Left forelimb (tissue), 1 donor: ENCODE data around the gene ADGRE2.
"Not testable (repeated sequence)": the region's sequence is repeated elsewhere in the genome, so short reads cannot be mapped to it uniquely, and the experiment has no call there.

Experiments used
- DNase-seq: peaks from one replicate; pipeline ENCODE4 v3.0.0-alpha.2; 2018; ENCODE audit warnings: low spot score

Gene ADGRE2

DNA sequence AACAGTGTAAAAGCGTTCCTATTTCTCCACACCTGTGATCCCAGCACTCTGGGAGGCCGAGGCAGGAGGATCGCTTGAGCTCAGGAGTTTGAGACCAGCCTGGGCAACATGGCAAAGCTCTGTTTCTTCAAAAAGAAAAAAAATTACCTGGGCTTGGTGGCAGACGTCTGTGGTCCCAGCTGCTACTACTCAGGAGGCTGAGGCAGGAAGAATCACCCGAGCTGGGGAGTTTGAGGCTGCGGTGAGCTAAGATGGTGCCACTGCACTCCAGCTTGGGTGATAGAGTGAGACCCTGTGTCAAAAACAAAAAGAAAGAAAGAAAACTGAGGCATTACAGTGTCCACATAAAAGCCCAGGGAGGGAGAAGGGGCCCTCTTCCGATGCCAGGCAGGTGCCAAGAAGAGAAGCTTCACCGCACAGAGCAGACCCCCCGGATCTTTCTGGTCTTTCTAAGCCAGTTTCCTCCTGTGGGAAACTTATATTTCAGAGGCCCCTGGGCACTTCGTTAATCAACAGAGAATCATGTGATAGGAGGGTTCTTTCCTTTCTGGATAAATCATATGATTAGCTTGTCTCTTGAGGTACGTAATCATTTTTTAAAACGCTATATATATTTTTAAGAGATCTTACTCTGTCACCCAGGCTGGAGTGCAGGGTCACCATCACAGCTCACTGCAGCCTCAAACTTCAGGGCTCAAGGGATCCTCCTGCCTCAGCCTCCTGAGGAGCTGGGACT lies at the start of gene ADGRE2:
ADGRE2 (minus strand) TSS at position 451 of the 736 bp plus-strand sequence. CDS start 1,804 bp downstream, outside the sequence.
- not testable (repeated sequence) for DNase-seq

DNA sequence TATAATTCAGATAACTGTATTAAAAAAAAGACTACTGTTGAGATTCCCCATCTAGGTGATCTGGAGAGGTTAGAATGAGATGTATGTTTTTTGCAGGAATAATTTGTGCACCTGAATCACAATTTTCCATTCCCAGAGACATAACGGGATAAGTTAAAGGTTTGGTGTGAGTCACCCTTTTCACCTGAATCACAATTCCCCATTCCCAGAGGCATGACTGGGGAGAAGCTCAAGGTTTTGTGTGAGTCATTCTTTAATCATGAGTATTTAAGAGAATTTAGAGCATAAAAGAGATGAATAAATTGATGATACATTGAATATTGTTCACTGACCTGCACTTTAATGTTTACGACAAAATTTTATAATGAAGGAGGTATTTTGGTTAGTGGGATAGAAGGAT lies 47.6 kb upstream of the ADGRE2 start:
- DNase-seq = no peak

DNA sequence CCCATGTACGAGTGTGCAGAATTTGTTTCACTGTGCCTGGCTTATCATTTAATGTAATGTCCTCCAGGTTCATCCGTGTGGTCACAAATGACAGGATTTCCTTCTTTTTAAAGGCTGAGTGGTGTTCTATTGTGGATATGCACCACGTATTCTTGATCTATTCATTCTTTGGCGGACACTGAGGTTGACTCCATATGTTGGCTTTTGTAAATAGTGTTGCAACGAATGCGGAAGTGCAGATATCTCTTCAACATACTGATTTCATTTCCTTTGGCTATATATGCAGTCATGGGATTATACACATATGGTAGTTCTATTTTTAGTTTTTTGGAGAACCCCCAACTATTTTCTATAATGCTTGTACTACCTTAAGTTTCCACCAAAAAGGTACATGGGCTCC lies 43.6 kb upstream of the ADGRE2 start:
- DNase-seq = no peak

DNA sequence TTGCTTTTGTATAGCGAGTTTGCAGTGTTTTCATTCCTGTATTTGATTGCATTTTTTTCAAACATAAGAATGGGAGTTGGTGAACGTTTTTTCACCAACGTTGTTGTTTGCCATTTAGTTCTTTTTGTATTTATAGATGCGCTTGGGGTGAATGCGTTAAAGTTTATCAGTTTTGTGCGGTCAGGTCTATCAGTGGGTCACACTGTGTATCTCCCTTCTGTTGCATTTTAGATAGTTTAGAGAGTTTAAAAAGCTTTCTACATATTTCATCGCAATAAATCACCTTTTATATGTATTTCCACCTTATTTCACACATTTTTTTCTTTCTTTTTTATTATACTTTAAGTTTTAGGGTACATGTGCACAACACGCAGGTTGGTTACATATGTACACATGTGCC lies 40.2 kb upstream of the ADGRE2 start:
- DNase-seq = no peak

DNA sequence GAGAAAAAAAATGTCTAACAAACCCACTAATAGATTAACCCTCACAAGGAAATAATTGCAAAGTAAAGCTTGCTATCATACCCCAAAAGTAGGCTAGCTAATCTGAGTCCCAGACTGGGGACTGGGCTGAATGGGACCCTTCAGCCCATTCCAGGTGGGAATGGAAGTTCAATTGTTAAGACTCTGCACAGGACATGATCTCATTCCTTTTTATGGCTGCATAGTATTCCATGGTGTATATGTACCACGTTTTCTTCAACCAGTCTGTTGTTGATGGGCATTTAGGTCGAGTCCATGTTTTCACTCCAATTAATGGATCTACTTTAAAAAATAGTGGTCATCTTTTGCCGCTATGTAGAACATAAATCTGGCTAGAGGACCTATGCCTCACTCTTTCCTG lies 38.7 kb upstream of the ADGRE2 start:
- no peak for DNase-seq

DNA sequence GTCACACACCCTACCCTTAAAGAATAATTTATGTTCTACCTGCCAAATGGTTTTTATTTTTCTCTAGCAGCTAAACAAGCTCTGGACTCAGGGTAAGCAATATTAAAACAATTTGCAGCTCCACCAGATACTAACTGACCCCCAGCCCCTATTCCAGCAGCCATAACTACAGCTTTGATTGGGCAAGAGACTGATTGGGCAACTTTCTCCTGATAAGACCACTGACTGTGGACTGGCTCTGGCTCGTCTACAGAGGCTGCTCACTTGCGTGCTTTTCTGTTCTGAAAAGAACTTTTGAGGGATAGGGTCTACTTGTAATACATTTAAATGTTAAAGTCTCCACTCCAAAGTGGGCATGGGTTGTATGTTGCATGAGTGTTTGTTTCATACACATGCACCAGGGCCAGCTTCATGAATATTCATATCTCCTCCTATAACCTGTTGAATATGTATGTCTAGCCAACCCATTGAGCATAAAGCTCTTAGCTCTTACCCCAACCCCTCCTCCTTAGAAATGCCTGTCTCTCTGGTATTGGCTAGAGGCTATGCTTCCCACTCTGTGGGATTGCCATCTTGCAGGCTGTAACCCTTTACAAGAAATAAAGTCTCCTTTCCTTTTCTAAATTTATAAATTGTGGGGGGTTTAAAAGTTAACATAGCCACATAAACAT lies 36.8 kb upstream of the ADGRE2 start:
- DNase-seq = no peak

DNA sequence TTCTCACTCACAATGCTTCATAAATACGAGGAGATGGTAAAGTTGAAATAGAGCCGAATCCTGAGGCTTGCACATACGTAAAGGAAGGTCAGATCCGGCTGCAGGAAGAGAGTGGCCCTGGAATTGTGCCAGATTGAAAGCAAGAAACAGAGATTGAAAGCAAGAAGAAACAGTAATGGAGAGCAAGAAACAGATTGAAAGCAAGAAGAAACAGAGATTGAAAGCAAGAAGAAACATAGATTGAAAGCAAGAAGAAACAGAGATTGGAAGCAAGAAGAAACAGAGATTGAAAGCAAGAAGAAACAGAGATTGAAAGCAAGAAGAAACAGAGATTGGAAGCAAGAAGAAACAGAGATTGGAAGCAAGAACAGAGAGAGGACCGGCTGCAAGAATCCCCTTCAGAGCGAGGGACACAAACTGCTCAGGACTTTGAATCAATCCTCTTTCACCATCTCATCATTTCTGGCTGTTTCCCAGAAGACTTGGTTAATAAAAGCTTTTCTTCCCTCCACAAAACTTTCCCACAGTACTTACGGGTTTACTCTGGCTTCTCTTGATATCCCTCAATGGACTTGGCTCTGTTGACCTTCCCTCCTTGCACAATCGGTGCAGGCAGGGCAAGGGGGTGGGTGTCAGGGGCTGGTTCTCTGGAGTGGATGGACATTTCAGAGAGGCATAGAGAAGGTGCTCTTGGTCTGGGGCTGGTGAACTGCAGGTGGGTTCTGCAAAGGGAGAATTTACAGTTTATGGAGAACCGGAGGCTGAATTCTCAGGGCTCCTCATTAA lies 31.1 kb upstream of the ADGRE2 start:
- no peak for DNase-seq

DNA sequence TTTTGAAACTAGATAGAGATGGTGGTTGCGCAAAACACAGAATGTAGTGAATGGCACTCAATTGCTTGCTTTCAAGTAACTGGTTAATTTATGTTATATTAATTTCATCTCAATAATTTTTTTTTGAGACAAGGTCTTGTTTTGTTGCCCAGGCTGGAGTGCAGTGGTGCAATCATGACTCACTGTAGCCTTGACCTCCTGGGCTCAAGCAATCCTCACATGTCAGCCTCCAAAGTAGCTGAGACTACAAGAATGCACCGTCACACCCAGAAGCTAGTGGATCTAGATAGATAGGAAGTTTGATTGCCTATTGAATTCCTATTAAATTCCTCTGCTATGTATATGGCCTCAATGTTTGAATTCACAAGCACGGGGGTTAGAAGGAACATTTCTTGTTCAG lies 26.4 kb upstream of the ADGRE2 start:
- no peak for DNase-seq

DNA sequence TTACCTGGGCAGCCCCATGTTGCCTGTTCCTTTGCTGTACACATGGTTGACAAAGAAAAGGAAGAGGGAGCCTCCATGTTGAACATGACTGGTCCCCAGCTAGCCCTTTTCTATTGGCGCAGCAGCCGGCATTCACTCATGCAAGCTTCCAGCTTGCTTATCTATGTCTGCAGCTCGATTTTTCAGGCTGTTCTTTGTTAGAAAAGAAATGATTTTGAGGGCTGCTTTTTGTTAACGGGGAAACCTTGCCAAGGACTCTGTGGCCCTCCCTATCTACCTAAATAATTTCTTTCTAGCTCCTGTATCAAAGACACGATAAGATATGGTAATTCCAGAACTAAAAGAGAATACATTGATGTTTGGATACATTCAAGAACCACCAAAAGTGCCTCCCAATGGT lies 20.4 kb upstream of the ADGRE2 start:
- DNase-seq = no peak

DNA sequence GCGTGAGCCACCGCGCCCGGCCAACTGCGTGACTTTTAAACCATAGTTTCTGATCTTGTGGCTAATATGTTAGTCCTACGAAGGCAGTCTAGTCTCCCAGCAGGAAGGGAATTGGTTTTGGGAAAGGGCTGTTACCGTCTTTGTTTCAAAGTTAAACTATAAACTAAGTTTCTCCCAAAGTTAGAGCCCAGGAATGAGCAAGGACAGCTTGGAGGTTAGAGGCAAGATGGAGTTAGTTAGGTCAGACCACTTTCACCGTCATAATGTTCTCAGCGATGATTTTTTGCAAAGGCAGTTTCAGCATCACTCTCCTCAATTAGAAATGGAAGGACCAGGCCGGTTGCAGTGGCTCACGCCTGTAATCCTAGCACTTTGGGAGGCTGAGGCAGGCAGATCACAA lies 17.7 kb upstream of the ADGRE2 start:
- DNase-seq = no peak

DNA sequence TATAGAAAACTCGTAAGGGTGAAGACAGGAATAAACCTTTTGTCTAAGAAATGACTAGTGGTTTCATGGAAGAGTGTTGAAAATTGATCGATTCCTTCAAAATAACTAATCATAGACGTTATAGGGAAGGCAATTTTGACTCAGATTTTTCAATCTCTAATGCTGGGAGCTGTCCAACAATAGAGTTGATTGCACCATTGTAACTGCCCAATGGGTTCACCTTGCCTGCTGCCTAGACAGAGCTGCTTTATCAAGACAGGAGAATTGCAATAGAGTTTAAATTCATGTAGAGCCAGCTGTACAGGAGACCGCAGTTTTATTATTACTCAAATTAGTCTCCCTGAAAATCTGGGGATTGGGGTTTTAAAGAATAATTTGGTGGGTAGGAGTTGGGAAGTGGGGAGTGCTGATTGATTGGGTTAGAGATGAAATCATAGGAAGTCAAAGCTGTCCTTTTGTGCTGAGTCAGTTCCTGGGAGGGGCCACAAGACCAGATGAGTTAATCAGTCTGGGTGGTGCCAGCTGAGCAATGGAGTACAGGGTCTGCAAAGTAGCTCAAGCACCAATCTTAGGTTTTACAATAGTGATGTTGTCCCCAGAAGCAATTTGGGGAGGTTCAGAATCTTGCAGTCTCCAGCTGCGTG lies 16.8 kb upstream of the ADGRE2 start:
- DNase-seq = no peak

DNA sequence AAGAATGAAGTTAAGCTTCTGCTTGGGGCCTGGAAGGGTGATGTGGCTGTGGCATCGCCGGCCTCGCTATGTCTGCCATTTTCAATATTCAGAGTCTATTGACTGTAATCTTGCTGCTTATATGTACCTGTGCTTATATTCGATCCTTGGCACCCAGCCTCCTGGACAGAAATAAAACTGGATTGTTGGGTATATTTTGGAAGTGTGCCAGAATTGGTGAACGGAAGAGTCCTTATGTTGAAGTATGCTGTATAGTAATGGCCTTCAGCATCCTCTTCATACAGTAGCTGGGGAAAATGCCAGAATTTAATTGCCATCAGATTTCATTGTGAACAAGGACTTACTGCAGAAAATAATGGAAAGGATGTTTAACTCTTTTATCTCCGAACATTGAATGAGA lies 13.9 kb upstream of the ADGRE2 start:
- DNase-seq = not testable (repeated sequence)

DNA sequence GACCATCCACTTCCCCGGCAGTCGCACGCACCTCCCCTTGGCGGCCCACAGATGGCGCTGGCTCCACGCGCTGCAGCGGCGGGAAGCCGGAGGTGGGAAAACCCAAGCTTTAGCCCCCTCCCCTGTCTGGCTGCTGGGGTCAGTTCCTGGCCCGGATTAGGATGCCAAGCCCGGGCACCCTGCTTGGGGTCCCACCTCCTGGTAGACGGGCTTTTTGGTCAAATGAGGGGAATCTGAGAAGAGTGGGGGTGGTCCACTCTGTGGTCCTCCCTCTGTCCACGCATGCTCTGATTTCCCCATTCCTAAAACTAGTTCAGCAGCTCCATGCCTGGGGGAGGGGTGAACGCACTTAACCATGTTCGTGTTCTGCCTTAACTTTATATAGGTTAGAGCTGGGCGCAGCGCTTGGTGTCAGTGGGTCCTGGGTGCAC lies 8.1 kb upstream of the ADGRE2 start:
- DNase-seq = peak; percentile 71

DNA sequence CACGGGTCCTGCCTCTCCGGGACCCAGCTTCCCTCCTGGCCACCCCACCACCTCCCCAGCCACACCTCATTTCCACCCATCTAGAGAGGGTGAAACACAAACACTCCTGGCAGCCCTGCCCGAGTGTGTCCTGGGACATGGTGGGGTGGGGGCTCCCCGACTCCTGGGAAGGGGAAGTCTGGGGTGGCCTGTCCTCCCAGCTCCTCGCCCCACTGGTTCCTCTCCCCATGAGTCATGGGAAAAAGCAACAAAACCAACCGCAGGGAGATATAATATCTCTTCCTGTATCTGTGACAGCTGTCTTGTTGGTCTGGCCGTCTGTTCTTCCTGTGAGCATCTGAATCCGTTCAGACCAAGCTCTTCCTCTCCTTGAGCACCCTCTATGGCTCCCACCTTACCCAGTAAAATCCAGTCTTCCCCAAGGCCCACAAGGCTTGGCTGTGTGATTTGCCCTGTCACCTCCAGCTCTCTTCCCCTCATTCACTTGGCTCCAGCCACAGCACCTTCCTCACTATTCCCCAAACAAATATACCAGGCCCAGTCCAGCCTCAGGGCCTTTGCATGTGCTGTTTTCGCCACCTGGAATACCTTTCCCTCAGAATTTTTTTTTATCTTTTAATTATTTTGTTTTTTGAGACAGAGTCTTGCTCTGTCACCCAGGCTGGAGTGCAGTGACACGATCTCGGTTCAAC lies 6.9 kb upstream of the ADGRE2 start:
- not testable (repeated sequence) for DNase-seq

DNA sequence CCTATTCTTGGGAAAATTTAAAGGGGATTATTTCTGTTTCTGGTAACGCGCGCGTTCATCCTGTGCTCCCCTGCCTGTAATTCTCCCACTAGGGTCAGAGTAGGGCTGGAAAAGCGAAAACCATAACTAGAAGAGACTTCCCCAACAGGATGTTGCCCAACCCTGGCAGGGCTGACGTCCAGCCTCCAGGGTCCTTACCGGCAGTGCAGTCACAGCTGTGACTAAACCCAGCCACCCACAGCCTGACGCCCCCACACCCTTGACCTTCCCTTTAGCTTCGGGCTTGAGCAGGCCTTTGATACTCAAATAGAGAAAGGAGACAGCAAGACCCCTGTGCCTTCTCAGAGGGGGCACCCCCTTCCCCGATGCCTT lies 6.4 kb upstream of the ADGRE2 start:
- DNase-seq = not testable (repeated sequence)

DNA sequence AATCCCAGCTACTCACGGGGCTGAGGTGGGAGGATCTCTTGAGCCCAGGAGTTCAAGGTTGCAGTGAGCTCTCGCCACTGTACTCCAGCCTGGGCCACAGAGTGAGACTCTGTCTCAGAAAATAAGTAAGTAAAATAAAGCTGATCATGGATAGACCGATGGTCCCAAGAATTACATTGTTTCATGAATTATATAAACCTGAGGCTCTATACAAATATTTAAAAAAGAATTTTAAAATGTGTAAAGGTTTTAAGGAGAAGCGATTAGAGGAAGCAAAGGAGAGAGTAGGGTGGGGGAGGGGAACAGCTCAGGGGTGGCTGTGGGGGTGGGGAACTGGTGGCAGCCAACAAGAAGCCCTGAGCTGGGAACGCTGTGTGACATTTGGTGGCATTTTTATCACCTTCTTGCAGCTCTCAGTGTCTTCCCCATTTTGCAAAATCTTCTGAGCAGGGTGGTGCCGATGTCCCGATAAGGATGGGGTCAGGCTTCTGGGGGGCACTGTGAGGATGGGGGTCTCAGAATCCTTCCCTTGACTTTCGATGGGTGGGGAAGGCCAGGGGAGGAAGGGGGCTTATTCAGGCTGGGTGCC lies 5.1 kb upstream of the ADGRE2 start:
- not testable (repeated sequence) for DNase-seq

DNA sequence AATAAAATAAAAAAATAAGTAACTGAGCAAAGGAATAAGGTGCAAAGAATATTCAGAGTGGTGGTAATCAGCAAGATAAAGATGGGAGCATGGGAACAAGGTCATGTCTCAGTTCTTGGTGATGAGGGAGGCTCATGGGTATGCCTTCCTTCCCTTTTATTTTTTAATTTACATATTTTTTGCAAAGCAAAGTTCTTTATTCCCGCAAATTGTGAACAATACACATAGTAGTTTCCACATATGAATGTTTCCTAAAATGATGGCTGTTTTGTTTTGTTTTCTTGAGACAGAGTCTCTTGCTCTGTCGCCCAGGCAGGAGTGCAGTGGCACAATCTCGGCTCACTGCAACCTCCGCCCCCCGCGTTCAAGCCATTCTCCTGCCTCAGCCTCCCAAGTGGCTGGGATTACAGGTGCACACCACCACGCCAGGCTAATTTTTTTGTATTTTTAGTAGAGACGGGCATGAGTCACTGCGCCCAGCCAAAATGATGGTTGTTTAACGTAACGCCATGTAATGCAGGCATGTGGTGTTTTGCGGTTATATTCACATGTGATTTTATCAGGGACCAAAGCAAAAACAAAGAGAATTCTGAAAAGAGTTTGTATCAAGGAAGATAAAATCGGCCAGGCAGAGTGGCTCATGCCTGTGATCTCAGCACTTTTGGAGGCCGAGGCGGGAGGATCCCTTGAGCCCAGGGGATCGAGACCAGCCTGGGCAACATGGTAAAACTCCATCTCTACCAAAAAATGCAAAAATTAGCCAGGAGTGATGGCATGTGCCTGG lies 4.5 kb upstream of the ADGRE2 start:
- no peak for DNase-seq

DNA sequence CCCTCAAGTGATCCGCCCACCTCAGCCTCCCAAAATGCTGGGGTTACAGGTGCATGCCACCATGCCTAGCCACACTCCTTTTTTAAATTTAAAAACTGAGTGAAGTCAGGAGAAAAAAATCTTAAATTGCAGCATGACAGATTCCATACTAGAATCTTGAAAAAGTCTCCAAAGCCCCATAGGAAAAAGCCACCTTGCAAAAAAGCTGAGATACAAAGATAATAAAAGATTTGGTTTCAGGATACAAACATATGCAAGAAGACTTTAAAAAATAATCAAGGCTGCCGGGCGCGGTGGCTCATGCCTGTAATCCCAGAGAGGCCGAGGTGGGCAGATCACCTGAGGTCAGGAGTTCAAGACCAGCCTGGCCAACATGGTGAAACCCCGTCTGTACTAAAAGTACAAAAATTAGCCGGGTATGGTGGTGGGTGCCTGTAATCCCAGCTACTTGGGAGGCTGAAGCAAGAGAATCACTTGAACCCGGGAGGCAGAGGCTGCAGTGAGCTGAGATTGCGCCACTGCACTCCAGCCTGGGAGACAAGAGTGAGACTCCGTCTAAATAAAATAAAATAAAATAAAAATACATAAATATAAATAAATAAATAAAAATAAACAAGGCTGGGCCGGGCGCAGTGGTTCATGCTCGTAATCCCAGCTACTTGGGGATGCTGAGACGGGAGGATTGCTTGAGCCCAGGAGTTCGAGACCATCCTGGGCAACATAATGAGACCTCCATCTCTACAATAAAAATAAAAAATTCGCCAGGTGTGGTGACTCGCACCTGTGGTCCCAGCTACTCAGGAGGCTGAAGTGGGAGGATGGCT lies 3.6 kb upstream of the ADGRE2 start:
- DNase-seq = not testable (repeated sequence)

DNA sequence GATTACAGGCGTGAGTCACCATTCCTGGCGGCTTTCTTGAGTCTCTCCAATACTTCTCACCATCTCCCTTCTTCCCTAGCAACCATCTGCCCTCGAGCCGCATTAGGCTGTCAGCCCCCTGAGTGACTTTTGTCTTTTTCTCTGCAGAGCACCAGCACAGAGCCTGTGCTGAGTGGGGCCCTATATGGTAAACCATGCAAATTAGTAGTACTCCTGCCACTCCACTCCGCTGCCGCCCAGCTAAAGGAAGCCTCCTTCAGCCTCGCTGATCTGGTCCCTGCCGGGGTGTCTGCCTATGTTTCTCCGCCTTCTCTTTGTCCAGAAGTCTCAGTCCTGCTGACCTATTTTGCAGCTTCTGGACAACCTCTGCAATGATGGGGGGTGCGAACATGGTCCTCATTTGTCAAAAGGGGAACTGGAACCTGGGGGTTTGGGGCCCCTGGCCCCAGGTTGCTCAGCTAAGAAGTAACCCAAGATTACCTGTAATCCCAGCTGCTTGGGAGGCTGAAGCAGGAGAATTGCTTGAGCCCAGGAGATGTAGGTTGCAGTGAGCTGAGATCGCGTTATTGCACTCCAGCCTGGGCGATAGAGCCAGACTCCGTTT lies 2.4 kb upstream of the ADGRE2 start:
- DNase-seq = not testable (repeated sequence)
